Embryonic facial prominence (tissue), 1 donor: ENCODE data around the gene MRPL40.

Experiments
- DNase-seq: peaks from one replicate; pipeline ENCODE4 v3.0.0-alpha.2; 2016; ENCODE audit errors: extremely low spot score

The MRPL40 gene

GRCh38 chr22:19432133-19432851, at the start of gene MRPL40:
MRPL40 (plus strand) TSS chr22:19432545; CDS start chr22:19432555, 10 bp downstream.
- peak; percentile 73 for DNase-seq

- no peak for DNase-seq
Observed at GRCh38 chr22:19383292-19383691, 49.1 kb upstream of the MRPL40 start.

- DNase-seq, result no peak
Observed at GRCh38 chr22:19385221-19385906, 47.0 kb upstream of the MRPL40 start.

GRCh38 chr22:19386248-19386647, 46.1 kb upstream of the MRPL40 start:
- no peak for DNase-seq

GRCh38 chr22:19387038-19387437, 45.3 kb upstream of the MRPL40 start:
- DNase-seq, result no peak

DNA sequence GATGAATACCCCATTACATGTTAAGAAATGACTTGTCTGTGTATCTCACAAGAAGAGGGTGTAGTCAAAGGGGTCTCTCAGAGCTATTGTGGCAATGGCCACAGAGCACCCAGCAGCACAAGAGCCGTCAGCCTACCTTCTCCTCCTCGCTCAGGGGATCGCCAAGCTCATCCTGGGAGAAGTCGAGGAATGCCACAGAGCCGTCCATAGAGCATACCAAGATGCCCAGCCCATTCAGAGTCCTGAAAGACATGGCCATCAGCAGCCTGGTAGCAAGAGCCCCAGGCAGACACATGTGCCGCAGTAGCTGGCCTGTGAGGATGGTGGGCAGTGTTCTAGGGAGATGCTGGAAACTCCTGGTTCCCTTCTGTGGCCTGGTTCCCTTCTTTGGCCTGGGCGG, 44.8 kb upstream of the MRPL40 start:
- DNase-seq, result no peak

- no peak for DNase-seq
Observed at GRCh38 chr22:19393704-19394103, 38.6 kb upstream of the MRPL40 start.

DNA sequence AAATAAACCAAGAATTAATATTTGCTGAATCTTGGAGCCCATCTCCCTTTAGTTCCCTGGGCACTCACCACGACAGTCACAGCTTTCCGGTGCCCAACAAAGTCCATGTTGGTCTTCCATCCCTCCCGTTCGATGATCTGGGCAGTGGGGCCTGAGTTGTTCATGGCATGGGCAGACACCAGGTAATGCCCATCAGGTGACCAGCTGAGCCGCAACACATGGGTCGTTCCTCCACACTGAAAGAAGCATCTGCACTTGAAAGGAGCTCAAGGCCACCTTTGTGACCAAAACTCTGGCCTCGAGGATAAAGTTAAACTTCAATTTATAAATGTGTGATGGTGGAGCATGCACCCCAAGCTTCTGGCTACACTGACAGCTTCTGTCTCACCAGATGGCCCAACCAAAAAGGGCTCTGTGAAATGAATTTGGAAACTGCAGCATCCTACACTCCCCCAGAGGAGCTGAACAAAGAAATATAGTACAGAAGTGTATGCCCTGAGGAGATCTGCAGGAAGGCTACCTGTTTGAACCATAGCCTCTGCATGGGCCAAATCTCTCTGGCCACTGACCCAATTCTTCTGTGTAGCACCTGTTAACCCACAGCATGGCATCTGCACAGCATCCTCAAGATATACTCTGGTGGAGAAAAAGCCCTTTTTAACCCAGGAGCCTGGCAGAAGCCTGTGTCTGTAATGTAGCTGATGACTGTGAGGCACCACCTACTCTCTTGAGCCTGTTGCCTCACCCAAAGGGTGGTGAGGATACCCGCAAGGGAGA, 37.9 kb upstream of the MRPL40 start:
- DNase-seq, result no peak

DNA sequence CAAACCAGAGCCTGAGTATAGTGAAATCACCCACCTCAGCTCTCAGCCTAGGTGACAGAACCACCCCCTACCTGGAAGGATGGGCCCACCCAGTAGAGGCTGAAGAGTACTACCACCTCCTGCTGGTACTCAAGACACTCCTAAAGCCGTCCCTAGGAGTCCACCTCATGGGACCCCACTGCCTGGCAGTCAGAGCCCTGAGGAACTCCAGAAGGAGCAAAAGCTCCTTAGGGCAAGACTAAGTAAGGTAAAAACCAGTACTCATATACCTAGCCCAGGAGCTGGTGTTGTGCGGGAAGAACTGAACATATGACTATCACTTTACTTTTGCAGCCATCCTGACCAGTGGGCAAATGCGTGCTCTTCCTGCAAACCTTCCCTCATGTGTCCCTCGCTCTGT, 37.1 kb upstream of the MRPL40 start:
- DNase-seq, result no peak

DNA sequence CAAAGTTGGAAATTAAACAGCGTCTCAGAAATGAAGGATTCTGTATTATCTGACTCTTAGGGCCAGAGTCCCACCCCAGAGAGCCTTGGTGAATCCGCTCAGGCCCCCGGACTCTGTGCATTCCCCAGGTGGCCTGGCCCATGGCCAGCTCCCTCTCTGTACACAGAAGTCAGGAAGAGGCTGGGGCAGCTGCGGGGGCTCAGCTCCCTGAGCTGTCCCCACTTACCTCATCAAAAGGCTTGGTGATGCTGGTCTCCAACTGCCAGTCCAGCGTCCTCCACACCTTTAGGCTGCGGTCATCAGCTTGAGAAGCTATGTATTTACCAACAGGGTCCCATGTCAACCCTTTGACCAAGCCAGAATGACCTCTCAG, 35.8 kb upstream of the MRPL40 start:
- no peak for DNase-seq

DNA sequence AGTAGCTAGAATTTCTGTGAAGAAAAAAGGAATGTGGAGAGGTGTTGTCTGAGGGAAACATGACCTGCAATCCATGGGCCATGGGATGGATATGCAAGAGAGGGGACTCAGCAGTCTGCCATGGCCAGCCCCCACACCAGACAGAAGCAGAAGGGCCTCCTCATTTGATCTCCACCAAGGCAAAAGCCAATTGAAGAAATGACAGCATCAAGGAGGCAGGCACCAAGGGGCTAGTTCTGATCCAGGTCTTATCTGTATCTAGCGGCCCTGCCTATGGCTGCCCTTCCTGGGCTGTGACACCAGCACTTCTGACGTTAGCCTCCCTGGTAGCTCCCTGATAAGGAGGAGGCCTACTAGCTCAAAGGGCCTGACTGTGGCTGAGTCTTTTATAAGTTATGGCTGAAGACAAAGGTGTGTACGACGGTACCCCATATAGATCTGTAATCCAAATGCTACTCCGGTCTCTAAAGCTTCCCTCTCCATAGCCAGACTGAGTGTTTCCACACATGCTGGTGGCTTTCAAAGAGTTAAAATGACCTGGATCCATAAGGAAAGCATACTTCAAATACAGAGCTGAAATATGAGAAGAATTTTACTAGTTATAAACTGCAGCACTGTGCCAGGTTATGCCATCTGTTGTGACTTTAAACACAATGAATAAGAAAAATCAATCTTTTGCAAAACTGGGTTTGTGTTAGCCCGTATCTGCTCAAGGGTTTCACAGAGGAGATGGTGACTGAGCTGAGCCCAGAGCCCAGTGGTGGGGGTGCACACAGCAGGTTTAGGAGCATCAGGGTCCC, 35.2 kb upstream of the MRPL40 start:
- DNase-seq, result no peak

DNA sequence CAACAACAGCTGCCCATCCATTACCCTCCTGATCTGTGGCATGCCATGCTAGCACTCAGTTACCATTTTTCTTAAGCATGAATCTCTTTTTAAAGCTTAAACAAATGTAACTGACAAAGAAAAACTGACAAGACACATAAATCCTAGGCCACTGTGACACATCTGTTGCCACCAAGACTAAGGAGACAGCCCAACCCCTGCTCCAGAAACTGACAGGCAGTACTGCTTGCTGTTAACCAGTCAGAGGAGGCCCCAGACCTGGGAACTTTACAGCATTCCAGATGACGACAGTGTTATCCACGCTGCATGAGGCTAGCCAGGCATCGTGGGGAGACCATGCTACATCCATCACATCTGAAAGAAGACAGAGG, 34.6 kb upstream of the MRPL40 start:
- DNase-seq, result no peak

DNA sequence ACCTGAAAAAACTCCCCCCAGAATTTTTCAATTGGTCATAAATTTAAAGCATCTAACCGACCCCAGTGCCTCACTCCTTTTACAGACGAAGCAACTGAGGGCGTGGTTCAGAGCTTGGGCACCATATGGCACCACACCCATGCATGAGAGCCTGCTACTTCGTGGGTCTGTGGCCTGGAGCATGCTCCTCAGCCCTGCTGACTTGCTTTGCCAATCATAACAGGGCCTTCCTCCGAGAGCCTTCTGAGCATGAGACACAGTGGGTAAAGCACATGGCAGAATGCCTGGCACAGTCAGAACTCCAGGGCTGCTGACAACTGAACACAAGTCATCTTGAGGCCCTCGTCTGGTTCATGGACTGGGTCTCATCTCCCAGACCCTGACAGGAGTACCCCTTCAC, 34.1 kb upstream of the MRPL40 start:
- no peak for DNase-seq

DNA sequence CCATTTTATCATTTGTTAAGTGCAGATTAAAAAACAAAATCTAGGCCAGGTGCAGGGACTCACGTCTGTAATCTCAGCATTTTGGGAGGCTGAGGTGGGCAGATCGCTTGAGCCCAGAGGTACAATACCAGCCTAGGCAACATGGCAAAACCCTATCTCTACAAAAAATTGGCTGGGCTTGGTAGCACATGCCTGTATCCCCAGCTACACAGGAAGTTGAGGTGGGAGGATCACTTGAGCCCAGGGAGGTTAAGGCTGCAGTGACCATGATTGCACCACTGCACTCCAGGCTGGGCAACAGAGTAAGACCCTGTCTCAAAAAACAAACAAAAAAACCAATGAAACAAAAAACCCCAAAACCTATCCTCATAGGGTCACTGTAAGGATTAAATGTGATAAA, 33.7 kb upstream of the MRPL40 start:
- no peak for DNase-seq

GRCh38 chr22:19400881-19401280, 31.5 kb upstream of the MRPL40 start:
- DNase-seq, result no peak

DNA sequence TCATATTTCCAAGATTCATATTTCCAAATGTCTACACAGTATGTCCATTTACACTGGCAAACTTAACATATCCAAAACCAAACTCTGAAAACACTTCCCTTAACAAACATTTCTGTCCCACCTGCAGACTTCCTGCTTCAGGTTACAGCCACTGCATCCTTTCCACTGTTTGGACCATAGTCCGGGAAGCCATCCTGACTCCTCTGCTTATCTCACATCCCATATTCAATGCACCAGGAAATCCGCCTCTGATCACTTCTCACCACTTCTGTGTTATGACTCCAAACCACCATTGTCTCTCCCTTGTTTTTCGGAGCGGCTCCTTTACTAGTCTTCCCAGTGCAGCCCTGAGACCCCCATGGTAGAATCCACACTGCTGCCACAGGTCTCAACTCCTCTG, 30.9 kb upstream of the MRPL40 start:
- DNase-seq, result no peak

GRCh38 chr22:19402642-19403191, 29.6 kb upstream of the MRPL40 start:
- DNase-seq, result no peak

GRCh38 chr22:19404676-19405075, 27.7 kb upstream of the MRPL40 start:
- DNase-seq, result no peak

GRCh38 chr22:19405133-19405532, 27.2 kb upstream of the MRPL40 start:
- DNase-seq, result no peak

- DNase-seq, result no peak
Observed at GRCh38 chr22:19405652-19406051, 26.7 kb upstream of the MRPL40 start.

GRCh38 chr22:19406281-19406811, 26.0 kb upstream of the MRPL40 start:
- no peak for DNase-seq
